ENCODE data around the gene HERC3. TPM values are rescaled to one million over a fixed set of nuclear protein-coding genes. Genes with fewer than 3 reads are reported as not detected.

Gene HERC3
- total and polyA plus RNA-seq, 2 of the 13 experiments (the other 11 are each of a cell fraction or from before 2014, with no cell fraction given), result 3.8 to 6.2 TPM

DNA sequence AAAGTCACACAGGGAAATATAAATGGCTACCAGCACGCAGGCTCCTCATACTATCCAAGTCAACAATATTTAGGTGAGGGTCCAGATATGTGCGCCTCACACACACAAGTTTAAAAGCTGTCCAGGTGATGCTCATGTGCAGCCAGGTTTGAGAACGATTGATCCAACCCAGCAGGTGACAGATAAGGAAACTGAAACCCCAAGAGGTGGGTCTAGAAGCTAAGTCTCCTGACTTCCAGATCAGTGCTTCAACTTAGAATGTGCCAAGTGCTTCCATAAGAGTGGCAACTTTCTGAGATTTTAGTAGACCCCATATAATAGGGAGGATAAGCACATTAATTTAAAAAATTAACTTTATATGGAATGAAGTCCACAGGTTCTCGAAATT lies 159.8 kb downstream of the HERC3 start (continued):
- TF ChIP-seq ZNF687 (CRISPR knock-in tag; IDR thresholded peaks at IDR 0.05) (no peak), ISX (CRISPR knock-in tag; conservative IDR thresholded peaks at IDR 0.05) (no peak), MLXIP (CRISPR knock-in tag; IDR thresholded peaks at IDR 0.05; ENCODE audit: borderline replicate concordance) (no peak), IRX3 (CRISPR knock-in tag; IDR thresholded peaks at IDR 0.05; ENCODE audit: borderline replicate concordance, low read depth) (no peak), SMAD1 (CRISPR knock-in tag; IDR thresholded peaks at IDR 0.05; ENCODE audit: borderline replicate concordance, low read depth) (no peak), MLLT10 (CRISPR knock-in tag; IDR thresholded peaks at IDR 0.05) (no peak)
- TF ChIP-seq, protein P1, sequence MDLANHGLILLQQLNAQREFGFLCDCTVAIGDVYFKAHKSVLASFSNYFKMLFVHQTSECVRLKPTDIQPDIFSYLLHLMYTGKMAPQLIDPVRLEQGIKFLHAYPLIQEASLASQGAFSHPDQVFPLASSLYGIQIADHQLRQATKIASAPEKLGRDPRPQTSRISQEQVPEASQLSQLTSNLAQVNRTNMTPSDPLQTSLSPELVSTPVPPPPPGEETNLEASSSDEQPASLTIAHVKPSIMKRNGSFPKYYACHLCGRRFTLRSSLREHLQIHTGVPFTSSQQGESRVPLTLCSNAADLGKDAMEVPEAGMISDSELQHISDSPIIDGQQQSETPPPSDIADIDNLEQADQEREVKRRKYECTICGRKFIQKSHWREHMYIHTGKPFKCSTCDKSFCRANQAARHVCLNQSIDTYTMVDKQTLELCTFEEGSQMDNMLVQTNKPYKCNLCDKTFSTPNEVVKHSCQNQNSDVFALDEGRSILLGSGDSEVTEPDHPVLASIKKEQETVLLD (CRISPR knock-in tag; IDR thresholded peaks at IDR 0.05; ENCODE audit: low read depth), result no peak
